Trophoblast cell (in vitro differentiated cells and primary cell): ENCODE data around the gene TMPRSS7.

Experiments
- DNase-seq, 2 donors: peaks; one replicate each; pipeline ENCODE4 v3.0.0-alpha.2; 2016
- H2AFZ ChIP-seq: 2 replicates; pipeline ENCODE4 v1.6.1; 2013; ENCODE audit warnings: low read length, moderate library complexity, mild to moderate bottlenecking; ENCODE audit not compliant: insufficient read depth, poor library complexity
- H2AK5ac ChIP-seq: 2 replicates; pipeline ENCODE4 v1.6.1; 2013; ENCODE audit warnings: mild to moderate bottlenecking, low read length
- H2BK120ac ChIP-seq: 2 replicates; pipeline ENCODE4 v1.6.1; 2013; ENCODE audit warnings: low read length, mild to moderate bottlenecking, moderate library complexity; ENCODE audit not compliant: insufficient read depth, poor library complexity
- H2BK12ac ChIP-seq: 2 replicates; pipeline ENCODE4 v1.6.1; 2013; ENCODE audit warnings: mild to moderate bottlenecking, low read length, moderate library complexity
- H2BK5ac ChIP-seq: 2 replicates; pipeline ENCODE4 v1.6.1; 2013; ENCODE audit warnings: low read length, low read depth, moderate library complexity, mild to moderate bottlenecking; ENCODE audit not compliant: poor library complexity
- H3K14ac ChIP-seq: 2 replicates; pipeline ENCODE4 v1.6.1; 2013; ENCODE audit warnings: mild to moderate bottlenecking, low read length
- H3K18ac ChIP-seq: 2 replicates; pipeline ENCODE4 v1.6.1; 2013; ENCODE audit warnings: mild to moderate bottlenecking, low read length
- H3K23ac ChIP-seq: 2 replicates; pipeline ENCODE4 v1.6.1; 2013; ENCODE audit warnings: low read length
- H3K27ac ChIP-seq: 2 replicates; pipeline ENCODE4 v1.5.1; 2013; ENCODE audit warnings: low read depth, mild to moderate bottlenecking, inconsistent platforms, low read length, moderate library complexity
- H3K27me3 ChIP-seq: 2 replicates; pipeline ENCODE4 v1.6.1; 2013; ENCODE audit warnings: inconsistent platforms, mild to moderate bottlenecking, low read length, moderate library complexity; ENCODE audit not compliant: insufficient read depth
- H3K36me3 ChIP-seq, 2 experiments: 1 replicate in 1 of 2; 2 replicates in 1 of 2; pipeline ENCODE4 v1.6.1; 2013; ENCODE audit warnings: low read length in 2 of 2, mild to moderate bottlenecking in 2 of 2, moderate library complexity in 1 of 2; ENCODE audit not compliant: insufficient read depth in 2 of 2, control insufficient read depth in 1 of 2
- H3K4ac ChIP-seq: 2 replicates; pipeline ENCODE4 v1.6.1; 2013; ENCODE audit warnings: low read depth, mild to moderate bottlenecking, low read length, moderate library complexity
- H3K4me1 ChIP-seq, 2 experiments: 1 replicate in 1 of 2; 2 replicates in 1 of 2; pipeline ENCODE4 v1.6.1; 2013; ENCODE audit warnings: low read length in 2 of 2, mild to moderate bottlenecking in 2 of 2, moderate library complexity in 1 of 2; ENCODE audit not compliant: insufficient read depth in 2 of 2, control insufficient read depth in 1 of 2
- H3K4me2 ChIP-seq: 2 replicates; pipeline ENCODE4 v1.6.1; 2013; ENCODE audit warnings: inconsistent platforms, mild to moderate bottlenecking, low read length, moderate library complexity
- H3K4me3 ChIP-seq: 2 replicates; pipeline ENCODE4 v1.5.1; 2013; ENCODE audit warnings: mild to moderate bottlenecking, low read depth, low read length, inconsistent platforms
- H3K79me1 ChIP-seq: one replicate; pipeline ENCODE4 v1.6.1; 2013; ENCODE audit warnings: low read length
- H3K79me2 ChIP-seq: 2 replicates; pipeline ENCODE4 v1.6.1; 2013; ENCODE audit warnings: low read length, mild to moderate bottlenecking; ENCODE audit not compliant: control insufficient read depth, insufficient read depth, poor library complexity
- H3K9ac ChIP-seq: 2 replicates; pipeline ENCODE4 v1.6.1; 2013; ENCODE audit warnings: mild to moderate bottlenecking, low read length
- H3K9me3 ChIP-seq: 2 replicates; pipeline ENCODE4 v1.6.1; 2013; ENCODE audit warnings: low read depth, mild to moderate bottlenecking, control low read depth, inconsistent platforms, low read length; ENCODE audit not compliant: insufficient read depth
- H4K12ac ChIP-seq: 2 replicates; pipeline ENCODE4 v1.6.1; 2013; ENCODE audit warnings: low read depth, mild to moderate bottlenecking, low read length, moderate library complexity
- H4K8ac ChIP-seq: 2 replicates; pipeline ENCODE4 v1.6.1; 2013; ENCODE audit warnings: low read depth, mild to moderate bottlenecking, low read length, moderate library complexity
- H4K91ac ChIP-seq: one replicate; pipeline ENCODE4 v1.6.1; 2013; ENCODE audit warnings: low read depth, mild to moderate bottlenecking, low read length, moderate library complexity
- WGBS: extraction: QIAGEN DNeasy Blood & Tissue Kit; methylation state at CpG from one replicate; pipeline ENCODE4 v1.1.7; 2013; ENCODE audit warnings: missing lambda C conversion rate; ENCODE audit not compliant: insufficient read length, insufficient coverage; ENCODE audit errors: extremely low coverage; 5-methylcytosine and 5-hydroxymethylcytosine counted together

TMPRSS7 gene

GRCh38 chr3:112020674-112021085 lies 13.9 kb upstream of the TMPRSS7 start:
- Histone ChIP-seq H3K4me3 (no peak overlapping the region), H3K9me3 (no peaks in the 10 kb centered on the region), H4K12ac (no peak overlapping the region), H4K8ac (no peak overlapping the region), H3K18ac (no peak overlapping the region), H3K14ac (no peak overlapping the region), H2BK5ac (no peak overlapping the region), H2BK120ac (no peak overlapping the region), H3K4me1 (no peaks in the 10 kb centered on the region), H3K79me2 (no peaks in the 10 kb centered on the region), H3K79me1 (no peaks in the 10 kb centered on the region), H3K27ac (no peak overlapping the region), H3K27me3 (no peaks in the 10 kb centered on the region), H2AK5ac (no peak overlapping the region), H3K9ac (no peak overlapping the region), H2BK12ac (no peak overlapping the region), H3K4ac (no peak overlapping the region), H2AFZ (no peak overlapping the region), H3K36me3 (no peaks in the 10 kb centered on the region), H3K4me2 (no peak overlapping the region), H3K23ac (no peak overlapping the region), H4K91ac (no peak overlapping the region)
- no CpG with 5 or more reads among the region's 1 CpG for WGBS
- peak in 1 of 2 donors; percentile 30 for DNase-seq

- Histone ChIP-seq H2BK5ac (no peak overlapping the region), H3K27ac (no peak overlapping the region), H3K14ac (no peak overlapping the region), H3K4me2 (no peak overlapping the region), H3K9me3 (no peaks in the 10 kb centered on the region), H3K9ac (no peak overlapping the region), H3K79me1 (no peaks in the 10 kb centered on the region), H2BK12ac (no peak overlapping the region), H4K8ac (no peak overlapping the region), H3K36me3 (no peaks in the 10 kb centered on the region), H3K4ac (no peak overlapping the region), H3K4me3 (no peak overlapping the region), H3K79me2 (no peaks in the 10 kb centered on the region), H2AK5ac (no peak overlapping the region), H3K23ac (no peak overlapping the region), H4K91ac (no peak overlapping the region), H2BK120ac (no peak overlapping the region), H4K12ac (no peak overlapping the region), H3K4me1 (no peaks in the 10 kb centered on the region), H2AFZ (no peak overlapping the region), H3K18ac (no peak overlapping the region), H3K27me3 (no peaks in the 10 kb centered on the region)
- DNase-seq = no peak
- no CpG with 5 or more reads among the region's 4 CpGs for WGBS
Measured at GRCh38 chr3:112027142-112027541, 7.4 kb upstream of the TMPRSS7 start.

- H3K27ac ChIP-seq = no peak overlapping the region
- no peak overlapping the region for H2BK5ac ChIP-seq
- no CpG with 5 or more reads among the region's 4 CpGs for WGBS
- no peak overlapping the region for H3K4ac ChIP-seq
- no peak overlapping the region for H3K4me3 ChIP-seq
- no peaks in the 10 kb centered on the region for H3K4me1 ChIP-seq
- no peak overlapping the region for H3K9ac ChIP-seq
- no peak overlapping the region for H3K4me2 ChIP-seq
- H3K79me1 ChIP-seq = no peaks in the 10 kb centered on the region
- no peak overlapping the region for H4K91ac ChIP-seq
- no peak overlapping the region for H2AFZ ChIP-seq
- no peak overlapping the region for H3K18ac ChIP-seq
- no peak overlapping the region for H4K8ac ChIP-seq
- H4K12ac ChIP-seq = no peak overlapping the region
- H2BK120ac ChIP-seq = no peak overlapping the region
- DNase-seq = no peak
- no peak overlapping the region for H2BK12ac ChIP-seq
- H3K14ac ChIP-seq = no peak overlapping the region
- no peaks in the 10 kb centered on the region for H3K27me3 ChIP-seq
- no peaks in the 10 kb centered on the region for H3K36me3 ChIP-seq
- H3K79me2 ChIP-seq = no peaks in the 10 kb centered on the region
- H3K23ac ChIP-seq = no peak overlapping the region
- no peaks in the 10 kb centered on the region for H3K9me3 ChIP-seq
- H2AK5ac ChIP-seq = no peak overlapping the region
Measured at GRCh38 chr3:112027826-112028225, 6.7 kb upstream of the TMPRSS7 start.

GRCh38 chr3:112030901-112031300 lies 3.6 kb upstream of the TMPRSS7 start:
- no peak overlapping the region for H3K4ac ChIP-seq
- H3K4me1 ChIP-seq = no peaks in the 10 kb centered on the region
- H4K91ac ChIP-seq = no peak overlapping the region

More at GRCh38 chr3:112030901-112031300, 3.6 kb upstream of the TMPRSS7 start:
- Histone ChIP-seq H2BK120ac (no peak overlapping the region), H2BK12ac (no peak overlapping the region), H3K27ac (no peak overlapping the region), H3K79me1 (no peaks in the 10 kb centered on the region), H3K4me3 (no peak overlapping the region), H3K4me2 (no peak overlapping the region), H3K18ac (no peak overlapping the region), H3K79me2 (no peaks in the 10 kb centered on the region), H3K9me3 (no peaks in the 10 kb centered on the region), H4K8ac (no peak overlapping the region), H4K12ac (no peak overlapping the region), H2AK5ac (no peak overlapping the region), H3K14ac (no peak overlapping the region), H2BK5ac (no peak overlapping the region), H2AFZ (no peak overlapping the region), H3K9ac (no peak overlapping the region), H3K36me3 (no peaks in the 10 kb centered on the region), H3K27me3 (no peaks in the 10 kb centered on the region), H3K23ac (no peak overlapping the region)
- WGBS = no CpG with 5 or more reads among the region's 5 CpGs
- DNase-seq = no peak
